Common myeloid progenitor, CD34-positive (primary cell): ENCODE results near the gene CEP128.

Experiments used
- CTCF ChIA-PET: fragments of 350-600 bp; sonication (Branson Sonifier 250); formaldehyde crosslinking; loops from one replicate; lab custom pipeline; 2021; ENCODE audit warnings: antibody characterized with exemption; lab: Charles Lee
- POLR2A ChIA-PET: fragments of 350-600 bp; sonication (Branson Sonifier 250); formaldehyde crosslinking; loops from one replicate; lab custom pipeline; 2021; ENCODE audit warnings: antibody characterized with exemption; lab: Charles Lee
- DNase-seq, 3 donors: peaks; one replicate each; pipeline versions ENCODE4 v3.0.0 to v3.0.0-alpha.2; 2013
- H3K27ac ChIP-seq, 2 experiments: 1 replicate in 1 of 2; 2 replicates in 1 of 2; pipeline ENCODE4 v1.7.0; 2013; ENCODE audit warnings: inconsistent platforms in 2 of 2, low read length in 2 of 2, mild to moderate bottlenecking in 2 of 2, low read depth in 1 of 2, moderate library complexity in 1 of 2; ENCODE audit not compliant: severe bottlenecking in 2 of 2, insufficient read depth in 1 of 2, poor library complexity in 1 of 2
- H3K27me3 ChIP-seq, 5 experiments: replicated peaks in 2 of 5; 1 replicate in 3 of 5; 2 replicates in 2 of 5; pipeline versions ENCODE4 v1.6.1 to v1.7.0; 2013; ENCODE audit warnings: low read length in 4 of 5, mild to moderate bottlenecking in 2 of 5, moderate library complexity in 2 of 5, inconsistent platforms in 1 of 5; ENCODE audit not compliant: insufficient read depth in 5 of 5, control insufficient read depth in 4 of 5
- H3K36me3 ChIP-seq, 4 experiments: 1 replicate in 2 of 4; 2 replicates in 2 of 4; pipeline versions ENCODE4 v1.6.1 to v1.7.0; 2013; ENCODE audit warnings: low read length in 3 of 4, control low read depth in 1 of 4, mild to moderate bottlenecking in 1 of 4; ENCODE audit not compliant: control insufficient read depth in 4 of 4, insufficient read depth in 4 of 4
- H3K4me1 ChIP-seq, 4 experiments: 1 replicate in 3 of 4; 2 replicates in 1 of 4; pipeline versions ENCODE4 v1.6.1 to v1.7.1; 2013; ENCODE audit warnings: low read length in 3 of 4, mild to moderate bottlenecking in 3 of 4, control low read depth in 1 of 4, inconsistent platforms in 1 of 4, moderate library complexity in 1 of 4; ENCODE audit not compliant: control insufficient read depth in 4 of 4, insufficient read depth in 4 of 4; ENCODE audit errors: control extremely low read depth in 1 of 4
- H3K4me3 ChIP-seq, 7 experiments: 1 replicate in 4 of 7; 2 replicates in 3 of 7; pipeline versions ENCODE4 v1.5.1 to v1.7.0; 2013; ENCODE audit warnings: mild to moderate bottlenecking in 7 of 7, low read length in 6 of 7, moderate library complexity in 6 of 7, inconsistent platforms in 2 of 7, low read depth in 2 of 7, control low read depth in 1 of 7; ENCODE audit not compliant: insufficient read depth in 4 of 7, control insufficient read depth in 1 of 7; ENCODE audit errors: extremely low read depth in 1 of 7
- H3K9me3 ChIP-seq, 5 experiments: 1 replicate in 4 of 5; 2 replicates in 1 of 5; pipeline versions ENCODE4 v1.6.1 to v1.7.1; 2013; ENCODE audit warnings: low read length in 4 of 5, mild to moderate bottlenecking in 2 of 5, inconsistent platforms in 1 of 5, low read depth in 1 of 5, moderate library complexity in 1 of 5; ENCODE audit not compliant: control insufficient read depth in 4 of 5, insufficient read depth in 2 of 5; ENCODE audit errors: control extremely low read depth in 1 of 5
- WGBS: methylation state at CpG from one replicate; pipeline ENCODE4 v1.1.5; 2013; ENCODE audit not compliant: insufficient coverage; 5-methylcytosine and 5-hydroxymethylcytosine counted together

Gene CEP128

GRCh38 chr14:80700601-80701000 lies 240.9 kb downstream of the CEP128 start:
- POLR2A ChIA-PET = no interaction called here
- Histone ChIP-seq H3K27me3 (no peaks in the 10 kb centered on the region), H3K36me3 (peaks cover 0 to 5% (median 2%) of the 10 kb centered on the region in 4 experiments), H3K4me1 (no peaks in the 10 kb centered on the region), H3K27ac (no peak overlapping the region), H3K4me3 (no peak overlapping the region), H3K9me3 (no peaks in the 10 kb centered on the region)
- no CpG with 5 or more reads among the region's 1 CpG for WGBS
- DNase-seq = no peak
- CTCF ChIA-PET = interaction anchor here (1.3 kb wide), 1 partner anchor 14 kb away, joined by 4 read pairs; no protein-coding TSS in a partner anchor

- no peaks in the 10 kb centered on the region for H3K27me3 ChIP-seq
- CTCF ChIA-PET = no interaction called here
- peaks cover 0 to 3% (median under 1%) of the 10 kb centered on the region in 4 experiments for H3K36me3 ChIP-seq
- 100% methylated on average over 1 of the region's 4 CpGs for WGBS
- POLR2A ChIA-PET = no interaction called here
- H3K4me3 ChIP-seq = no peak overlapping the region
- H3K9me3 ChIP-seq = no peaks in the 10 kb centered on the region
- no peak for DNase-seq
- H3K4me1 ChIP-seq = no peaks in the 10 kb centered on the region
- H3K27ac ChIP-seq = no peak overlapping the region
These were observed 241.7 kb downstream of the CEP128 start for GRCh38 chr14:80699861-80700260.

GRCh38 chr14:80698974-80699373 lies 242.6 kb downstream of the CEP128 start:
- Histone ChIP-seq H3K27me3 (no peaks in the 10 kb centered on the region), H3K9me3 (no peaks in the 10 kb centered on the region)
- POLR2A ChIA-PET = no interaction called here

GRCh38 chr14:80695869-80696268 lies 245.7 kb downstream of the CEP128 start:
- ChIA-PET CTCF (no interaction called here), POLR2A (no interaction called here)
- Histone ChIP-seq H3K9me3 (no peaks in the 10 kb centered on the region), H3K27me3 (no peaks in the 10 kb centered on the region), H3K36me3 (peaks cover 0 to 3% (median 0%) of the 10 kb centered on the region in 4 experiments), H3K4me1 (no peaks in the 10 kb centered on the region), H3K4me3 (no peak overlapping the region), H3K27ac (no peak overlapping the region)
- no peak for DNase-seq
- WGBS = 100% methylated on average over 3 of the region's 4 CpGs

More at GRCh38 chr14:80698974-80699373, 242.6 kb downstream of the CEP128 start:
- CTCF ChIA-PET = no interaction called here
- H3K36me3 ChIP-seq = peaks cover 0 to 3% (median under 1%) of the 10 kb centered on the region in 4 experiments
- WGBS = 100% methylated on average over 5 of the region's 6 CpGs
- no peak overlapping the region for H3K27ac ChIP-seq
- H3K4me1 ChIP-seq = no peaks in the 10 kb centered on the region
- no peak for DNase-seq
- H3K4me3 ChIP-seq = no peak overlapping the region

- no peaks in the 10 kb centered on the region for H3K27me3 ChIP-seq
- peaks cover 0 to 3% (median 0%) of the 10 kb centered on the region in 4 experiments for H3K36me3 ChIP-seq
- ChIA-PET CTCF (no interaction called here), POLR2A (no interaction called here)
- no peaks in the 10 kb centered on the region for H3K9me3 ChIP-seq
- no peak overlapping the region for H3K4me3 ChIP-seq
- no peaks in the 10 kb centered on the region for H3K4me1 ChIP-seq
- DNase-seq = no peak
- H3K27ac ChIP-seq = no peak overlapping the region
- WGBS = 100% methylated on average over 3 of the region's 3 CpGs
These were observed 248.6 kb downstream of the CEP128 start for GRCh38 chr14:80692903-80693302.

- DNase-seq = no peak
- WGBS = no CpG with 5 or more reads among the region's 3 CpGs
- ChIA-PET CTCF (no interaction called here), POLR2A (no interaction called here)
- Histone ChIP-seq H3K36me3 (peaks cover 0 to 7% (median 2%) of the 10 kb centered on the region in 4 experiments), H3K9me3 (peaks cover 6 to 57% (median 19%) of the 10 kb centered on the region in 5 experiments), H3K4me3 (no peak overlapping the region), H3K4me1 (no peaks in the 10 kb centered on the region), H3K27ac (no peak overlapping the region), H3K27me3 (no peaks in the 10 kb centered on the region)
These were observed 259.9 kb downstream of the CEP128 start for GRCh38 chr14:80681651-80682050.

GRCh38 chr14:80679273-80679672 lies 262.3 kb downstream of the CEP128 start:
- POLR2A ChIA-PET = no interaction called here
- Histone ChIP-seq H3K9me3 (peaks cover 6 to 47% (median 19%) of the 10 kb centered on the region in 5 experiments), H3K4me1 (no peaks in the 10 kb centered on the region), H3K4me3 (no peak overlapping the region), H3K36me3 (peaks cover 0 to 7% (median 2%) of the 10 kb centered on the region in 4 experiments), H3K27ac (no peak overlapping the region), H3K27me3 (no peaks in the 10 kb centered on the region)
- peak; percentile 1 to 13 (median 3) for DNase-seq
- CTCF ChIA-PET = no interaction called here
- WGBS = 100% methylated on average over 2 of the region's 5 CpGs
